Panc1 (cell line): ENCODE data around the gene AGRP.

Source experiments
- CTCF ChIP-seq: fragments of 450-650 bp; IDR thresholded peaks from 2 replicates; pipeline ENCODE4 v1.5.1; 2017; ENCODE audit warnings: mild to moderate bottlenecking
- POLR2AphosphoS5 ChIP-seq: IDR thresholded peaks from 2 replicates; pipeline ENCODE4 v1.6.1; 2012; ENCODE audit warnings: mild to moderate bottlenecking, low read depth, low read length, moderate library complexity
- REST ChIP-seq, 2 experiments: IDR thresholded peaks; 2 replicates each; pipeline ENCODE4 v1.6.1; 2011 to 2012; ENCODE audit warnings: low read depth in 2 of 2, control low read depth in 1 of 2, low read length in 1 of 2, mild to moderate bottlenecking in 1 of 2, moderate library complexity in 1 of 2; ENCODE audit not compliant: insufficient read depth in 1 of 2
- SIN3A ChIP-seq: IDR thresholded peaks from 2 replicates; pipeline ENCODE4 v1.6.1; 2012; ENCODE audit warnings: low read depth, mild to moderate bottlenecking, low read length, moderate library complexity, borderline replicate concordance; ENCODE audit not compliant: insufficient read depth

- TF ChIP-seq POLR2AphosphoS5 (no peak), CTCF (no peak), SIN3A (no peak), REST (IDR thresholded peaks at IDR 0.05; ENCODE audit: insufficient read depth in 1 of 2, low read depth in 2 of 2, low read length in 1 of 2) (no peak)
Measured at GRCh38 chr16:67436640-67437193, 46.6 kb downstream of the AGRP start.
